GM15510 (cell line): Measurements from ENCODE around the gene SIGLEC5.
A peak's percentile ranks its signal among the peaks of the same experiment; 100 is the strongest.

Experiments used
- POLR2A ChIP-seq: IDR thresholded peaks from 3 replicates; pipeline ENCODE4 v1.6.1; 2011; ENCODE audit warnings: borderline replicate concordance; ENCODE audit not compliant: insufficient read length; ENCODE audit errors: extremely low read depth

The SIGLEC5 gene

GRCh38 chr19:51599084-51599483 lies 31.1 kb downstream of the SIGLEC5 start:
- no peak for TF ChIP-seq POLR2A

GRCh38 chr19:51598159-51598915 lies 31.9 kb downstream of the SIGLEC5 start:
- TF ChIP-seq POLR2A = no peak

- no peak for TF ChIP-seq POLR2A
These were observed 34.7 kb downstream of the SIGLEC5 start for GRCh38 chr19:51595190-51596175.

- TF ChIP-seq POLR2A = no peak
These were observed 35.5 kb downstream of the SIGLEC5 start for GRCh38 chr19:51594774-51595109.

- peak; percentile 60 for TF ChIP-seq POLR2A
These were observed 36.0 kb downstream of the SIGLEC5 start for GRCh38 chr19:51593969-51594773.

GRCh38 chr19:51593138-51593890 lies 36.9 kb downstream of the SIGLEC5 start:
- TF ChIP-seq POLR2A = no peak

GRCh38 chr19:51592521-51592920 lies 37.7 kb downstream of the SIGLEC5 start:
- no peak for TF ChIP-seq POLR2A

- no peak for TF ChIP-seq POLR2A
These were observed 39.8 kb downstream of the SIGLEC5 start for GRCh38 chr19:51590441-51590840.

GRCh38 chr19:51589511-51589910 lies 40.7 kb downstream of the SIGLEC5 start:
- TF ChIP-seq POLR2A = no peak

GRCh38 chr19:51587264-51588191 lies 42.7 kb downstream of the SIGLEC5 start:
- no peak for TF ChIP-seq POLR2A

GRCh38 chr19:51586799-51587198 lies 43.4 kb downstream of the SIGLEC5 start:
- no peak for TF ChIP-seq POLR2A

- TF ChIP-seq POLR2A = no peak
These were observed 44.0 kb downstream of the SIGLEC5 start for GRCh38 chr19:51586103-51586728.

GRCh38 chr19:51576850-51577249 lies 53.4 kb downstream of the SIGLEC5 start:
- no peak for TF ChIP-seq POLR2A

GRCh38 chr19:51573331-51573730 lies 56.9 kb downstream of the SIGLEC5 start:
- TF ChIP-seq POLR2A = no peak
